Suprapubic skin (tissue), 4 donors: ENCODE results near the gene GABARAPL1. TPM values are rescaled to one million over a fixed set of nuclear protein-coding genes. Genes with fewer than 3 reads are reported as not detected.
"Not testable (repeated sequence)": the region's sequence is repeated elsewhere in the genome, so short reads cannot be mapped to it uniquely, and the experiment has no call there.

Source experiments
- DNase-seq, 2 donors: peaks; one replicate each; pipeline ENCODE4 v3.0.0-alpha.2; 2019; ENCODE audit warnings: low spot score in 2 of 2
- H3K27ac ChIP-seq: fragments of 200-600 bp; sonication (generic); one replicate; pipeline ENCODE4 v1.5.1; 2019
- H3K27me3 ChIP-seq: fragments of 200-600 bp; sonication (generic); one replicate; pipeline ENCODE4 v1.5.1; 2019
- H3K36me3 ChIP-seq: fragments of 200-600 bp; sonication (generic); one replicate; pipeline ENCODE4 v1.5.1; 2019
- H3K4me1 ChIP-seq: fragments of 200-600 bp; sonication (generic); one replicate; pipeline ENCODE4 v1.5.1; 2019
- H3K4me3 ChIP-seq: fragments of 200-600 bp; sonication (generic); one replicate; pipeline ENCODE4 v1.5.1; 2019; ENCODE audit warnings: mild to moderate bottlenecking
- H3K9me3 ChIP-seq: fragments of 200-600 bp; sonication (generic); one replicate; pipeline ENCODE4 v1.5.1; 2019
- EP300 ChIP-seq: sonication (generic); formaldehyde crosslinking; IDR thresholded peaks from one replicate; pipeline ENCODE4 v1.6.1; 2017; ENCODE audit warnings: antibody characterized with exemption
- POLR2A ChIP-seq, 2 donors: fragments of 450-650 bp; IDR thresholded peaks; one replicate each; pipeline ENCODE4 v1.6.1; 2017; ENCODE audit warnings: antibody characterized with exemption in 2 of 2, mild to moderate bottlenecking in 2 of 2, moderate library complexity in 2 of 2
- POLR2AphosphoS5 ChIP-seq, 3 donors: sonication (generic); formaldehyde crosslinking; IDR thresholded peaks; one replicate each; pipeline ENCODE4 v1.6.1; 2017; ENCODE audit warnings: antibody characterized with exemption in 3 of 3
- WGBS: methylation state at CpG from one replicate; pipeline ENCODE4 v1.1.5; 2018; 5-methylcytosine and 5-hydroxymethylcytosine counted together
- total RNA-seq, 4 donors: library from RNA; depleted of rRNA; stranded (reverse); fragments of >200 nt; gene quantifications; one replicate each; pipeline ENCODE4 v1.1.0, GENCODE V29; 2016
- TF ChIP-seq, protein P1 (sequence below), 2 donors: fragments of 200-600 bp in 1 of 2; fragments of 450-650 bp in 1 of 2; sonication (generic) in 1 of 2; IDR thresholded peaks; one replicate each; pipeline ENCODE4 v1.5.1; 2016 to 2019; ENCODE audit warnings: antibody characterized with exemption in 2 of 2, mild to moderate bottlenecking in 1 of 2, moderate library complexity in 1 of 2

GABARAPL1 gene
- total RNA-seq, 4 donors from 2014 or later, result 48.7 to 94.6 (median 81.1) TPM

DNA sequence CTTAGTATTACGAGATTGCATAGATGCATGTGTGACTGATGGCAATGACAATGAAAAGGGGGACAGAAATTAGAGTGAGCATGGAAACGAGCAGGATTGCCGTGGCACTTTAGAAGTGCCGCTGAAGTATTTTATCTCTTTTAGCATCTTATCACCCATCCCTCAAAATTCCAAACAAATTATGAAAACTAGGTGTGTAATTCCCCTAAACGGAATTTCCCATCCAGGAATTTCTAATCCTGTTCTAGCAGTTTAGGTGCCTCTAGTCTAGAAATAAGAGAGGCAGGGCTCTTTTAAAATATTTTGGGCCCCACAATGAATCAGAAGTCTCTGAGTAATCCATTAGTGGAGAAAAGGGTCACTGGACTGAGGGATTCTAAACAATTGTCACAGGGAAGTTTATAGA, 32.9 kb upstream of the GABARAPL1 start:
- no peaks in the 10 kb centered on the region for H3K36me3 ChIP-seq
- DNase-seq, result no peak
- no peak overlapping the region for H3K4me3 ChIP-seq
- no peaks in the 10 kb centered on the region for H3K9me3 ChIP-seq
- 52% methylated on average over 5 of the region's 5 CpGs for WGBS
- H3K27ac ChIP-seq, result no peak overlapping the region
- TF ChIP-seq EP300, result no peak
- no peak for TF ChIP-seq POLR2A (IDR thresholded peaks at IDR 0.05)
- TF ChIP-seq, protein P1, sequence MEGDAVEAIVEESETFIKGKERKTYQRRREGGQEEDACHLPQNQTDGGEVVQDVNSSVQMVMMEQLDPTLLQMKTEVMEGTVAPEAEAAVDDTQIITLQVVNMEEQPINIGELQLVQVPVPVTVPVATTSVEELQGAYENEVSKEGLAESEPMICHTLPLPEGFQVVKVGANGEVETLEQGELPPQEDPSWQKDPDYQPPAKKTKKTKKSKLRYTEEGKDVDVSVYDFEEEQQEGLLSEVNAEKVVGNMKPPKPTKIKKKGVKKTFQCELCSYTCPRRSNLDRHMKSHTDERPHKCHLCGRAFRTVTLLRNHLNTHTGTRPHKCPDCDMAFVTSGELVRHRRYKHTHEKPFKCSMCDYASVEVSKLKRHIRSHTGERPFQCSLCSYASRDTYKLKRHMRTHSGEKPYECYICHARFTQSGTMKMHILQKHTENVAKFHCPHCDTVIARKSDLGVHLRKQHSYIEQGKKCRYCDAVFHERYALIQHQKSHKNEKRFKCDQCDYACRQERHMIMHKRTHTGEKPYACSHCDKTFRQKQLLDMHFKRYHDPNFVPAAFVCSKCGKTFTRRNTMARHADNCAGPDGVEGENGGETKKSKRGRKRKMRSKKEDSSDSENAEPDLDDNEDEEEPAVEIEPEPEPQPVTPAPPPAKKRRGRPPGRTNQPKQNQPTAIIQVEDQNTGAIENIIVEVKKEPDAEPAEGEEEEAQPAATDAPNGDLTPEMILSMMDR (IDR thresholded peaks at IDR 0.05), result no peak
- TF ChIP-seq POLR2AphosphoS5 (IDR thresholded peaks at IDR 0.05), result no peak
- H3K4me1 ChIP-seq, result peaks cover 14% of the 10 kb centered on the region
- peaks cover 4% of the 10 kb centered on the region for H3K27me3 ChIP-seq

GRCh38 chr12:10182354-10183049, 30.2 kb upstream of the GABARAPL1 start:
- no peak overlapping the region for H3K27ac ChIP-seq
- TF ChIP-seq EP300, result no peak
- TF ChIP-seq, protein P1 (IDR thresholded peaks at IDR 0.05), result no peak
- TF ChIP-seq POLR2AphosphoS5 (IDR thresholded peaks at IDR 0.05), result no peak
- no peak for TF ChIP-seq POLR2A (IDR thresholded peaks at IDR 0.05)
- WGBS, result 47% methylated on average over 5 of the region's 5 CpGs

GRCh38 chr12:10184261-10184843, 28.3 kb upstream of the GABARAPL1 start:
- no peaks in the 10 kb centered on the region for H3K9me3 ChIP-seq
- peaks cover 12% of the 10 kb centered on the region for H3K4me1 ChIP-seq
- H3K4me3 ChIP-seq, result no peak overlapping the region
- no peaks in the 10 kb centered on the region for H3K36me3 ChIP-seq
- DNase-seq, result no peak
- no peak overlapping the region for H3K27ac ChIP-seq
- no peaks in the 10 kb centered on the region for H3K27me3 ChIP-seq
- 67% methylated on average over 7 of the region's 7 CpGs for whole genome bisulfite sequencing
- TF ChIP-seq EP300 (no peak), POLR2A (IDR thresholded peaks at IDR 0.05) (no peak), POLR2AphosphoS5 (IDR thresholded peaks at IDR 0.05) (no peak)
- TF ChIP-seq, protein P1 (IDR thresholded peaks at IDR 0.05), result no peak

More at GRCh38 chr12:10182354-10183049, 30.2 kb upstream of the GABARAPL1 start:
- DNase-seq, result no peak
- H3K4me1 ChIP-seq, result peaks cover 12% of the 10 kb centered on the region
- H3K27me3 ChIP-seq, result peaks cover 4% of the 10 kb centered on the region
- no peaks in the 10 kb centered on the region for H3K36me3 ChIP-seq
- H3K4me3 ChIP-seq, result no peak overlapping the region
- no peaks in the 10 kb centered on the region for H3K9me3 ChIP-seq

DNA sequence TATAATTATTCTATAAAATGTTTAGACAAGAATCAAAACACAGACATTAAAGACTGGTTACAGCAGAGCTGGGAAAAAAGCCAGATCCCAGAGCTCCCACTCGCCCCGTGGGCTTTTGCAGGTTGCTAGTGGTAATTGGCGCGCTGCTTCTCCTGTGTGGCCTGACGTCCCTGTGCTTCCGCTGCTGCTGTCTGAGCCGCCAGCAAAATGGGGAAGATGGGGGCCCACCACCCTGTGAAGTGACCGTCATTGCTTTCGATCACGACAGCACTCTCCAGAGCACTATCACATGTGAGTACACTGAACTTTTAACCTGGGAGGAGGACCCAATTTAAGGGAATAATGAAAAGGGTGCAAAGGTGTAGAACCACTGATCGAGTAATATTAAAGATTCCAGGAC, 26.4 kb upstream of the GABARAPL1 start:
- no peak overlapping the region for H3K27ac ChIP-seq

GRCh38 chr12:10186958-10187357, 25.7 kb upstream of the GABARAPL1 start:
- not testable (repeated sequence) for H3K27me3 ChIP-seq, H3K27ac ChIP-seq, H3K9me3 ChIP-seq, H3K36me3 ChIP-seq, DNase-seq, H3K4me3 ChIP-seq
- H3K4me1 ChIP-seq, result peaks cover 20% of the 10 kb centered on the region
- 78% methylated on average over 6 of the region's 6 CpGs for WGBS

More for the DNA sequence above, 26.4 kb upstream of the GABARAPL1 start:
- H3K9me3 ChIP-seq, result no peaks in the 10 kb centered on the region
- H3K4me3 ChIP-seq, result no peak overlapping the region
- TF ChIP-seq, protein P1 (IDR thresholded peaks at IDR 0.05), result no peak
- TF ChIP-seq POLR2A (IDR thresholded peaks at IDR 0.05), result no peak
- TF ChIP-seq POLR2AphosphoS5 (IDR thresholded peaks at IDR 0.05), result no peak
- TF ChIP-seq EP300, result no peak
- DNase-seq, result peak in 1 of 2 donors; percentile 61
- no peaks in the 10 kb centered on the region for H3K27me3 ChIP-seq
- WGBS, result 47% methylated on average over 10 of the region's 11 CpGs
- peaks cover 18% of the 10 kb centered on the region for H3K4me1 ChIP-seq
- no peaks in the 10 kb centered on the region for H3K36me3 ChIP-seq
